Measurements from ENCODE around the gene HSPB6.

DNA sequence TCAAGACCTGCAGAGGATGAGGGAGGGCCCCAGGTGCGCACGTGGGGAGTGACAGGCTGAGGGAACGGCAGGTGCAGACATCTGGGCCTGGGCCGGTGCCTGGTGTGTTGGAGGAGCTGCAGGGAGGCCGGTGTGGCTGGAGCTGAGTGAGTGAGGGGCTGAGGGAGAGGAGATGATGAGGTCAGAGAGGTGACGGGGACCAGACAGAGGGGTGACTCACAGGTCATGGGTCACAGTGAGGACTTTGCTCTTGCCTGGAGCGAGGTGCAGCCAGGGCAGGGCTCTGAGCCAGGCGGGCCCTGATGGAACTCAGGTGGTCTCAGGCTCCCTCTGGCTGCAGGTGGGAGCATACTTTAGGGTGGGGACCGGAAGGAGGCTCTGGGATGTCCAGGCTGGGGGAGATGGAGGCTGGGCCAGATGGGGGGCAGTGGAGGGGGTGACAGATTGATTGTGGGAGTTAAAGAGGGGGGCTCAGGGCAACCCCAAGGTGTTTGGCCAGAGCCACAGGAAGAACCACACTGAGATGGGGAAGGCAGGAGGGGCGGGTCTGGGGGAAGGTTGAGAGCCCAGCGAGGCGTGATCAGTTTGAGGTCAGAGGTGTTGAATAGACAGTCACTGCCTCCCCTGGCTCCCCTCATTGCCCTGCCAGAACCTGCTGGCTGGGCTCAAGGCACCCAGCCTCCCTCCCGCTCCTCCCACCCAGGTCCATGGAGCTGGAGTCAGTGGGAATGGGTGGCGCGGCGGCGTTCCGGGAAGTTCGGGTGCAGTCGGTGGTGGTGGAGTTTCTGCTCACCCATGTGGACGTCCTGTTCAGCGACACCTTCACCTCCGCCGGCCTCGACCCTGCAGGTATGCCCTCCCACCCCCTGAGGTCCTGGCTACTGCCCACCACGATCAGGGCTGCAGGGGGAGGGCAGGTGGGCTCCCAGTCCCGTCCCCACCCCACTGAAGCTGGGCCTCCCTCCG, 26.9 kb upstream of the HSPB6 start:
- TF ChIP-seq CTCF (IDR thresholded peaks at IDR 0.05): no peak
- TF ChIP-seq, protein P1, sequence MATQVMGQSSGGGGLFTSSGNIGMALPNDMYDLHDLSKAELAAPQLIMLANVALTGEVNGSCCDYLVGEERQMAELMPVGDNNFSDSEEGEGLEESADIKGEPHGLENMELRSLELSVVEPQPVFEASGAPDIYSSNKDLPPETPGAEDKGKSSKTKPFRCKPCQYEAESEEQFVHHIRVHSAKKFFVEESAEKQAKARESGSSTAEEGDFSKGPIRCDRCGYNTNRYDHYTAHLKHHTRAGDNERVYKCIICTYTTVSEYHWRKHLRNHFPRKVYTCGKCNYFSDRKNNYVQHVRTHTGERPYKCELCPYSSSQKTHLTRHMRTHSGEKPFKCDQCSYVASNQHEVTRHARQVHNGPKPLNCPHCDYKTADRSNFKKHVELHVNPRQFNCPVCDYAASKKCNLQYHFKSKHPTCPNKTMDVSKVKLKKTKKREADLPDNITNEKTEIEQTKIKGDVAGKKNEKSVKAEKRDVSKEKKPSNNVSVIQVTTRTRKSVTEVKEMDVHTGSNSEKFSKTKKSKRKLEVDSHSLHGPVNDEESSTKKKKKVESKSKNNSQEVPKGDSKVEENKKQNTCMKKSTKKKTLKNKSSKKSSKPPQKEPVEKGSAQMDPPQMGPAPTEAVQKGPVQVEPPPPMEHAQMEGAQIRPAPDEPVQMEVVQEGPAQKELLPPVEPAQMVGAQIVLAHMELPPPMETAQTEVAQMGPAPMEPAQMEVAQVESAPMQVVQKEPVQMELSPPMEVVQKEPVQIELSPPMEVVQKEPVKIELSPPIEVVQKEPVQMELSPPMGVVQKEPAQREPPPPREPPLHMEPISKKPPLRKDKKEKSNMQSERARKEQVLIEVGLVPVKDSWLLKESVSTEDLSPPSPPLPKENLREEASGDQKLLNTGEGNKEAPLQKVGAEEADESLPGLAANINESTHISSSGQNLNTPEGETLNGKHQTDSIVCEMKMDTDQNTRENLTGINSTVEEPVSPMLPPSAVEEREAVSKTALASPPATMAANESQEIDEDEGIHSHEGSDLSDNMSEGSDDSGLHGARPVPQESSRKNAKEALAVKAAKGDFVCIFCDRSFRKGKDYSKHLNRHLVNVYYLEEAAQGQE (IDR thresholded peaks at IDR 0.05; ENCODE audit: insufficient read depth in 1 of 2, low read depth in 2 of 2, low read length in 1 of 2): no peak
